ENCODE data around the gene ZNF654.
"Not testable (repeated sequence)": the region's sequence is repeated elsewhere in the genome, so short reads cannot be mapped to it uniquely, and the experiment has no call there.

ZNF654 gene

GRCh38 chr3:88148651-88149050 is 89.6 kb downstream of the ZNF654 start:
- no peak for DNase-seq

- DNase-seq = no peak
These were observed 90.0 kb downstream of the ZNF654 start for GRCh38 chr3:88149101-88149508.

- peak; percentile 72 for DNase-seq
These were observed 90.7 kb downstream of the ZNF654 start, which contains the start of gene C3orf38 for GRCh38 chr3:88149509-88150362. C3orf38 (plus strand) TSS chr3:88149959; CDS start chr3:88150053, 94 bp downstream.

GRCh38 chr3:88150371-88150770 is 91.3 kb downstream of the ZNF654 start:
- peak; percentile 1 for DNase-seq

GRCh38 chr3:88150806-88151205 is 91.8 kb downstream of the ZNF654 start:
- no peak for DNase-seq

- no peak for DNase-seq
These were observed 92.3 kb downstream of the ZNF654 start for GRCh38 chr3:88151358-88151757.

GRCh38 chr3:88152841-88153240 is 93.8 kb downstream of the ZNF654 start:
- DNase-seq = no peak

GRCh38 chr3:88166419-88166971 is 107.4 kb downstream of the ZNF654 start:
- no peak for DNase-seq

- no peak for DNase-seq
These were observed 108.1 kb downstream of the ZNF654 start for GRCh38 chr3:88167173-88167572.

GRCh38 chr3:88167704-88168103 is 108.6 kb downstream of the ZNF654 start:
- no peak for DNase-seq

- DNase-seq = no peak
These were observed 109.1 kb downstream of the ZNF654 start for GRCh38 chr3:88168171-88168570.

GRCh38 chr3:88180398-88180999 is 121.4 kb downstream of the ZNF654 start:
- DNase-seq = no peak

GRCh38 chr3:88182165-88182918 is 123.3 kb downstream of the ZNF654 start:
- not testable (repeated sequence) for DNase-seq

GRCh38 chr3:88188436-88188835 is 129.4 kb downstream of the ZNF654 start:
- DNase-seq = no peak

- DNase-seq = no peak
These were observed 130.3 kb downstream of the ZNF654 start for GRCh38 chr3:88189361-88189810.

- DNase-seq = no peak
These were observed 132.9 kb downstream of the ZNF654 start for GRCh38 chr3:88191872-88192409.

GRCh38 chr3:88192631-88193030 is 133.6 kb downstream of the ZNF654 start:
- DNase-seq = no peak

Data from NCI-H524 treated with DMSO at 0.1 percent for 48 hours (cell line).